Myocyte (in vitro differentiated cells): Measurements from ENCODE around the gene LRRC9. TPM values are rescaled to one million over a fixed set of nuclear protein-coding genes. Genes with fewer than 3 reads are reported as not detected.
"Not testable (repeated sequence)": the region's sequence is repeated elsewhere in the genome, so short reads cannot be mapped to it uniquely, and the experiment has no call there.

Experiments used
- DNase-seq: peaks from one replicate; pipeline ENCODE4 v3.0.0-alpha.2; 2012; ENCODE audit warnings: low read depth
- total RNA-seq: library from RNA; depleted of rRNA; stranded (reverse); fragments of >200 nt; gene quantifications from 2 replicates; pipeline ENCODE4 v1.2.3, GENCODE V29; 2014

LRRC9 gene
- total RNA-seq, 1 donor from 2014 or later = 0.08 TPM

GRCh38 chr14:59952141-59952540 is 32.2 kb downstream of the LRRC9 start:
- DNase-seq = not testable (repeated sequence)

GRCh38 chr14:59957890-59958289 is 37.9 kb downstream of the LRRC9 start:
- not testable (repeated sequence) for DNase-seq

DNA sequence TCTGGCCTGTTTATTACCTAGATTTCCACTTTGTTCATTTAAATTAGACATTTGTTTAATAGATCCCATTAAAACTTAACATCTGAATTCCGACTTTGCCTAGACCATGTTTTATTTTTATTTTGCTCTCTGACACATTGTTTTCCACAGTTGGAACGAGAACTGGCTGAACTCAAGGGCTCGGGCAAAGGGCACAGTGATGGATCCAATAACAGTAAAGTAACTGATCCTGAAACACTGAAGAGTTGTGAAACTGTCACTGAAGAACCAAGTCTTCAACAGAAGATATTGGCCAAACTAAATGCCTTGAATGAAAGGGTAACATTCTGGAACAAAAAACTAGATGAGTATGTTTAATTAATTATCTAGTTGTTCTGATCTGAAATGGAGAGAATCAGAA is 39.7 kb downstream of the LRRC9 start:
- DNase-seq = no peak

GRCh38 chr14:59961518-59962062 is 41.6 kb downstream of the LRRC9 start:
- DNase-seq = no peak

DNA sequence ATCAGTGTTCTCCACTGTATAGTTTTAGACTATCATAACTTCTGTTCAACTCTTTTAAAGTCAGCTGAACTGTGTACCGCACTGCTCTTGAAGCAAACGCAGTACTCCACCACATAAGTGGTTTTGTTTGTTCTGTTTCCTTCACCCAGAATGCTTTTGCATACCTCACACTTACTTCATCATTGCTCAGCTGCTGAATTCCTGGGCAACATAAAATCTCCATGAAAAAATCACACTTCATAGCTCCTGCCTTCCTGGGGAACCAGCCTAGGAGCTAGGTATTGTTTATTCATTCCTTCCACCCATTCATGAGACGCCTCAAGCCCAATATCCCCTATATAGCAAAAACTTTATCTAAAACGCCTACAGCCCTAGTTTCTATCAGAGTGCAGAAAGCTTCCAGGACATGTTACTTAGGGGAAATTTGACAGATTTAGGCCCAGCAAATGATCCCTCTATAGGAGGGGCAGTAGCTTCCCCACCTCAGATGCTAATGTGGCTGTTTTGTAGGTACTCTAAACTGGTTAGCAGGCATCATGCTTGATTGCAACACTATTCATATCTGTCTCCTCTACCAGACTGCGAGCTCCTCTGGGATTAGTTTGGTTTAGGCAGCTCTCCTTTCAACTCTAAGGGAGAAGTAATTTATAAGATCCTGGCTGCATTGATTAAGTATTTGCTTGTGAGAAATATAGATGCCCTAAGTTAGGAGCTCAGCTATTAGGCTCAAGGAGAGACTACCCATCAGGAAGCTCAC is 44.5 kb downstream of the LRRC9 start:
- DNase-seq = peak; percentile 10

- DNase-seq = no peak
Observed at GRCh38 chr14:59969319-59969718, 49.4 kb downstream of the LRRC9 start.

DNA sequence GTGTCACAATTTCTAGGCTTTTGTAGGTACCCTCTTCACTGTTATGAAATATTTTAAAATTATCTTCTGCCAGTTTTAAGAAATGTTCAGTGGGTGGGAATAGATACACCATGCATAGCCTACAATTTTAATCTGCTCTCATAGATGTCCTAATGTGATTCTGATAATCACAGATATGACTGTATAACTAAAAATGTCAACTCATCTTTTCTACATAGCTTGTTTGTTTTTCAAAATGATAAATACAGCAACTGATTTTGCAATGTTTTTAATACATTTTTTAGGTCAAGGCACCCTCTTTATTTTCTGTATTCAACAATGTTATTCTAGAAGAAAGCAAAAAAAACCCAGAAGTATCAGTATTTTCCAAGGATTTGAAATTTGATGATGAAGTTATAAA is 61.6 kb downstream of the LRRC9 start:
- no peak for DNase-seq

GRCh38 chr14:59983048-59983447 is 63.1 kb downstream of the LRRC9 start:
- no peak for DNase-seq

GRCh38 chr14:59986556-59987059 is 66.7 kb downstream of the LRRC9 start:
- DNase-seq = no peak

DNA sequence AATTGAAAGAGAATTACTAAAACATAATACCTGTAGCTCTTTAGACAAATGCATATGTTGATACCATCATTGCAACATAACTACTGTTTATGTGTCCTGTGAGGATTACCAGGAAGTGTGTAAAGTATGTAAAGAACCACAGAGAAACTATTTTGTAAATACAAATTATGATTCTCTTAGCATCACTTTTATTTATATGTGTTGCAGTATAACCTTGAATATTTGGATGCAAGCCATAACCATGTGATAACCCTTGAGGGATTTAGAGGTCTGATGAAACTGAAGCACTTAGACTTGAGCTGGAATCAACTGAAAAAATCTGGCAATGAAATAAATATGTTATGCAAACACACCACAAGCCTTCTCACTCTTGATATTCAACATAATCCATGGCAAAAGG is 77.5 kb downstream of the LRRC9 start:
- peak; percentile 52 for DNase-seq

- DNase-seq = no peak
Observed at GRCh38 chr14:59997966-59998365, 78.0 kb downstream of the LRRC9 start.

DNA sequence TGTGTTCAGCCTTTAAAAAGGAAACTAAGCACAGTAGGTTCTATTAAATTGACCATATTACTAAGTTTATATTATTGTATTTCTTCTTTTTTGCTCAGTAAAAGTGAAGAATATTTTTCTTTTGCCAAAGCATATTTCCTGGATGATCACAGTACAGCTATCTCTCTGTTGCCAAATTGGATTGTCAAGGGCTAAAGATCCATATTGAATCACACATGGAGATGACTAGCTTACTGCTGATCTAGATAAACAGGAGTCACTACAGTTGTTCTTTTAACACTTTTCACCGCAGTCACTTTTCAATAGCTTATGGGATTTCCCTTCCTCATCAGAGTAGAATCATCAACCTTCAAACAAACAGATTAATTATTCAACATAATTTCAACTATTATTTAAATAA is 78.6 kb downstream of the LRRC9 start:
- DNase-seq = no peak

DNA sequence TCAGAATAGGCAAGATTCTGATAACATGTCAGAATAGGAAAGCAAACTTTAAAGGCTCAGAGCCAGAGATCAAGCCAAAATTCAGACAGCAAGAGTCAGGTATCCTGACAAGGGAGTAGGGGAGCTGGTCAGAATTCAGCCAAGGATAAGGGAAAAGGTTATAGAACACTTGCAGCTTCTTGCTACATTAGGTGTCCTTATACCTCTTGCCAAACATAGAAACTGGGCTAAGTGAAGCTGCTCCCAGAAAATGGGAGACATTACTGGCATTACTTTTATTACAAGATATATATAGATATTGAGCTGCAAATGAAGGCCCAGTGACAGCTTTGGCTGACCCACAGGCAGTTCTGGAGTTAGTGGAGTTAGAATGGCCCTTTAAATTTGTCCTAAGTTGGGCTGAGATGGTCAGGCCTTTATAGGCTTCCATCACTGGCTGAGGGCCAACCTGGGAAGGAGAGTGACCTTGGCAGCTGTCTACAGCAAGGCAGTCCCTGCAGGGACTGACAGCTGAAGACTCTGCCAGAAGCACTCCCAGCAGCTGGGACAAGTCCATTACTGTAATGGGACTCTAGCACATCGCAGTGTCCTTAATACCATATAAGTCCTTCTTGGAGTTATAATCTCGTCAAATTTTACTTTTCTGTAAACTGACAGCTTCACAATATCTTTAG is 83.0 kb downstream of the LRRC9 start:
- peak; percentile 99 for DNase-seq

- no peak for DNase-seq
Observed at GRCh38 chr14:60003991-60004390, 84.0 kb downstream of the LRRC9 start.

DNA sequence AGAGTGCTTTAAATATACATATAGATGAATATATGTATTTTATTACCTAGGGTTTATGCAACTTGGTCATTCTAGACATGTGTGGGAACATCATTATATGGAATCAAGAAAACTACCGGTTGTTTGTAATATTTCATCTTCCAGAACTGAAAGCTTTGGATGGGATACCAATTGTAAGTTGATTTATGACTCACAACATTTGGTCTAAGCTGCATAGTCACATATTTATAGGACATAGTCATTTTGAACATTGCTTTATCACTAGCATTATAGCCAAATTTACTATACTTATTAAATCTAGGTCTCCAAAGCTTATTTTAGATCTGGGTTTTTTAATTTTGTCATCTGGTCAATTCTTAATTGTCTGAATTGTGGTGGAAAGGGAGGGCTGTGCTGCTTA is 88.1 kb downstream of the LRRC9 start:
- DNase-seq = peak; percentile 26

DNA sequence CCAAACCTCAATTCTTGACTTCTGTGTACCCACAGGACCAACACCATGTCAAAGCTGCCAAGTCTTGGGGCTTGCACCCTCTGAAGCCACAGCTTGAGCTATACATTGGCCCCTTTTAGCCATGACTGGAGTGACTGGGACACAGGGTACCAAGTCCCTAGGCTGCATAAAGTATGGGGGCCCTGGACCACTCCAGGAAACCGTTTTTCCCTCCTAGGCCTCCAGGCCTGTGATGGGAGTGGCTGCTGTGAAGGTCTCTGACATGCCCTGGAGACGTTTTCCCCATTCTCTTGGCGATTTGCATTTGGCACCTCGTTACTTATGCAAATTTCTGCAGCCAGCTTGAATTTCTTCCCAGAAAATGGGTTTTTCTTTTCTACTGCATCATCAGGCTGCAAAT is 90.3 kb downstream of the LRRC9 start:
- not testable (repeated sequence) for DNase-seq

DNA sequence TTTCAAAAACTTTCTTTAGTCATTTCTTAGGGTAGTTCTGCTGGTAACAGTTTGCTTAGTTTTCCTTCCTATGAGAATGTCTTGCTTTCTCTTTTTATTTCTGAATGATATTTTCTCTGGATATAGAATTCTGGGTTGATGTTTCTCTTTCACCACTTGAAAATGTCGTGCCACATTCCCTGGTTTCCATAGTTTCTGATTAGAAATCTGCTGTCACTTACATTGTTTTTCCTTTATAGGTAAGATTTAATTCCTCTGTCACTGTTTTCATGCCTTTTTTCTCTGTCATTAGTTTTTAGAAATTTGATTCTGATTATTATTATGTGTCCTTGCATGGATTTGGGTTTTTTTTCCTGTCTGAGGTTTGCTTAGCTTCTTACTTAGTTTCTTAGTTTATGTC is 94.5 kb downstream of the LRRC9 start:
- DNase-seq = no peak

GRCh38 chr14:60021619-60022018 is 101.7 kb downstream of the LRRC9 start:
- DNase-seq = no peak

- DNase-seq = no peak
Observed at GRCh38 chr14:60025571-60025970, 105.6 kb downstream of the LRRC9 start.

DNA sequence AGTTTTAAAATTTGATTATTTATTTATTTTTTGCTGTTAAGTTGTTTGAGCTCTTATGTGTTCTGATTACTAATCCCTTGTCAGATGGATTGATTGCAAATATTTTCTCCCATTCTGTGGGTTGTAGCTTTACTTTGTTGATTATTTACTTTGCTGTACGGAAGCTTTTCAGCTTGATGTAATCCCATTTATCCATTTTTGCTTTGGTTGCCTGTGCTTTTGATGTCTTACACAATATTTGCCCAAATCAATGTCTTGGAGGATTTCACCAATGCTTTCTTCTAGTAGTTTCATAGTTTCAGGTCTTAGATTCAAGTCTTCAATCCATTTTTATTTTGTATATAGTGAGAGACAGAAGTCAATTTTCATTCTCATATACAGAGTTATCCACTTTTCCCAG is 115.2 kb downstream of the LRRC9 start:
- no peak for DNase-seq

- not testable (repeated sequence) for DNase-seq
Observed at GRCh38 chr14:60047976-60048375, 128.0 kb downstream of the LRRC9 start.

- peak; percentile 2 for DNase-seq
Observed at GRCh38 chr14:60051721-60052221, 131.8 kb downstream of the LRRC9 start.
